Measurements from ENCODE around the gene PARVG. TPM values are rescaled to one million over a fixed set of nuclear protein-coding genes. Genes with fewer than 3 reads are reported as not detected.
A peak's percentile ranks its signal among the peaks of the same experiment; 100 is the strongest.

Gene PARVG
- total RNA-seq, 4 donors from 2014 or later, result 5.0 to 25.3 (median 8.4) TPM

DNA sequence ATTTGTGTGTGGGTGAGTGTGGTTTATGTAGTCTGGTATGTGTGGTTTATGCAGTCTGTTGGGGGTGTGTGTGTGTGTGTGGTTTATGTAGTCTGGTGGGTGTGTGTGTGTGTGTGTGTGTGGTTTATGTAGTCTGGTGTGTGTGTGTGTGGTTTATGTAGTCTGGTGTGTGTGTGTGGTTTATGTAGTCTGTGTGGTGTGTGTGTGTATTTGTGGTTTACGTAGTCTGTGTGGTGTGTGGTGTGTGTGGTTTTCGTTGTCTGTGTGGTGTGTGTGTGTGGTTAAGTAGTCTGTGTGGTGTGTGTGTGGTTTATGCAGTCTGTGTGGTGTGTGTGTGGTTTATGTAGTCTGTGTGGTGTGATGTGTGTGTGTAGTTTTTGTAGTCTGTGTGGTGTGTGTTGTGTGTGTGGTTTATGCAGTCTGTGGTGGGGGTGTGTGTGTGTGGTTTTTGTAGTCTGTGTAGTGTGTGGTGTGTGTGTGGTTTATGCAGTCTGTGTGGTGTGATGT is 26.2 kb upstream of the PARVG start:
- Histone ChIP-seq H3K27me3 (no peaks in the 10 kb centered on the region), H3K27ac (no peak overlapping the region), H3K36me3 (no peaks in the 10 kb centered on the region), H3K4me3 (no peak overlapping the region), H3K9me3 (no peaks in the 10 kb centered on the region), H3K4me1 (no peaks in the 10 kb centered on the region)
- intact Hi-C loops (cut with DNase I; ENCODE audit: low total_unique reads), result no loop called here
- TF ChIP-seq, protein P1, sequence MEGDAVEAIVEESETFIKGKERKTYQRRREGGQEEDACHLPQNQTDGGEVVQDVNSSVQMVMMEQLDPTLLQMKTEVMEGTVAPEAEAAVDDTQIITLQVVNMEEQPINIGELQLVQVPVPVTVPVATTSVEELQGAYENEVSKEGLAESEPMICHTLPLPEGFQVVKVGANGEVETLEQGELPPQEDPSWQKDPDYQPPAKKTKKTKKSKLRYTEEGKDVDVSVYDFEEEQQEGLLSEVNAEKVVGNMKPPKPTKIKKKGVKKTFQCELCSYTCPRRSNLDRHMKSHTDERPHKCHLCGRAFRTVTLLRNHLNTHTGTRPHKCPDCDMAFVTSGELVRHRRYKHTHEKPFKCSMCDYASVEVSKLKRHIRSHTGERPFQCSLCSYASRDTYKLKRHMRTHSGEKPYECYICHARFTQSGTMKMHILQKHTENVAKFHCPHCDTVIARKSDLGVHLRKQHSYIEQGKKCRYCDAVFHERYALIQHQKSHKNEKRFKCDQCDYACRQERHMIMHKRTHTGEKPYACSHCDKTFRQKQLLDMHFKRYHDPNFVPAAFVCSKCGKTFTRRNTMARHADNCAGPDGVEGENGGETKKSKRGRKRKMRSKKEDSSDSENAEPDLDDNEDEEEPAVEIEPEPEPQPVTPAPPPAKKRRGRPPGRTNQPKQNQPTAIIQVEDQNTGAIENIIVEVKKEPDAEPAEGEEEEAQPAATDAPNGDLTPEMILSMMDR (IDR thresholded peaks at IDR 0.05), result no peak
- no peak for TF ChIP-seq POLR2A (IDR thresholded peaks at IDR 0.05)
- DNase-seq, result no peak

DNA sequence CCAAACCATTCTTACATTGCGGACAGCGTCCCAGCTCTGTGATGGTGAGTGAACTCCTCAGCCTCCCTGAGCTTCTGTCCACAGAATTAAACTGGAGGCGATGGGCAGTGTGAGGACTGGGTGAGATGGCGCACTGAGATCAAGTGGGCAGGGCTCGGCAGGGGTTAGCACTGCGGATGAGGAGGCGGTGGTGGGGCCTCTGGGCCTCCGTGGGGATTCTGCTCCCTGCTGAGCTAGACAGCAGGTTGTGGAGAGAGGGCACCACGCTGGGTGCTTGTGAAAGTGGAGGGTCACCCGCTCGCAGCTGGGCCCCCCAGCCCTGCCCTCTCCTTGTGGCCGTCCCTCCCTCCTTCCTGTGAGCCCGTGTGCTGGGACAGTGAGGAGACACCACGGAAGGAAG is 25.6 kb upstream of the PARVG start:
- no peaks in the 10 kb centered on the region for H3K27me3 ChIP-seq
- H3K27ac ChIP-seq, result no peak overlapping the region
- TF ChIP-seq, protein P1 (IDR thresholded peaks at IDR 0.05), result no peak
- TF ChIP-seq POLR2A (IDR thresholded peaks at IDR 0.05), result no peak
- H3K4me3 ChIP-seq, result no peak overlapping the region
- H3K36me3 ChIP-seq, result no peaks in the 10 kb centered on the region
- no peak for DNase-seq
- H3K9me3 ChIP-seq, result no peaks in the 10 kb centered on the region
- H3K4me1 ChIP-seq, result no peaks in the 10 kb centered on the region
- intact Hi-C loops (cut with DNase I; ENCODE audit: low total_unique reads), result no loop called here

DNA sequence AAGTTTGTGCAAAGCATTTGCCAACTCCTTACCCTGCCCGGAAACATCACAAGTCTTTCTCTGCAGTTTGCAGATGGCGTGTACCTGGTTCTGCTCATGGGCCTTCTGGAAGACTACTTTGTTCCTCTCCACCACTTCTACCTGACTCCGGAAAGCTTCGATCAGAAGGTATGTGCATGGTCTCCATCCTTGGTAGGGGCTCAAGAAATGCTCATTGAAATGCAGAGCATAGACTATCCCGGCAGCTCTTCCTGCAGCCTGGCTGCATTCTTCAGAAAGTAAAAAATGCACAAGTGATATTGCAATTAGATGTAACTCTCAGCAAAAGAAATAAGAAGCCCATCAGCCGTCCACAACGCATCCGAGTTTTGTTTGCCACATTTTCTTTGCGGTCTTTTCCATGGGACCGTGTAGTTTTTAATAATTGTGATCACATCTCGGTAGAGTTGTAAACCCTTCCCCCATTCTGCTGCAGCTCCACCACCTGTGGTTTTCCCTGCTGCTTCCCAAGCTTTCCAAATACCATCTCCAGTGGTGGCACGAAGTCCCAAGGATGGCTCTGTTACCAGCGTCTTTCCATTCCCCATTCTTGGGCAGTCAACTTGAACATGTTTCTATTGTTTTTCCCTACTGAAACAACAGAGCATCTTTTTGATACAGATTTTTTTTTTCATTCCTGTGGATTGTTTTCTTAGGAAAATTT is 22.7 kb upstream of the PARVG start:
- Histone ChIP-seq H3K9me3 (no peaks in the 10 kb centered on the region), H3K36me3 (no peaks in the 10 kb centered on the region), H3K27me3 (no peaks in the 10 kb centered on the region), H3K4me3 (no peak overlapping the region), H3K27ac (peak overlapping the region; percentile 55 to 61), H3K4me1 (no peaks in the 10 kb centered on the region)
- DNase-seq, result no peak
- TF ChIP-seq POLR2A (IDR thresholded peaks at IDR 0.05), result no peak
- TF ChIP-seq, protein P1 (IDR thresholded peaks at IDR 0.05), result no peak
- intact Hi-C loops (cut with DNase I; ENCODE audit: low total_unique reads), result no loop called here

DNA sequence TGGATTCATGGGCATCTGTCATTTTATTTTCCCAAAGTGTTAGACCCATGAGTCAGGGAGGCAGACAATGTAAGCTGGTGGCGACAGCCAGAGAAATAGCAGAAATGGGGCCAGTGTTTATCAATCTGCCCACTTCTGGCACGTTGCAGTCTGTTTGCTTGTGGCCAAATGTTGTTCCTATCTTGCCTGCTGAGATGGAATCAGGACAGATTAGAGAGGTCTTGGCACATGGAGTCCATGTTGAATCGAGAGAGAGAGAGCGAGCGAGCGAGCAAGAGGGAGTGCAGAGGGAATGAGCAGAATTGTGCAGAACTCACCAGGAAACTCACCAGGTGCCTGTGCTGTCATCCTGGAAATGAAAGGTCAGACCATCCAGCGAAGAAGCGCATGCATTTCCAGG is 21.9 kb upstream of the PARVG start:
- peak overlapping the region; percentile 55 to 61 for H3K27ac ChIP-seq
- DNase-seq, result no peak
- H3K27me3 ChIP-seq, result no peaks in the 10 kb centered on the region
- H3K9me3 ChIP-seq, result no peaks in the 10 kb centered on the region
- TF ChIP-seq, protein P1 (IDR thresholded peaks at IDR 0.05), result no peak
- TF ChIP-seq POLR2A (IDR thresholded peaks at IDR 0.05), result no peak
- H3K4me1 ChIP-seq, result no peaks in the 10 kb centered on the region
- no peak overlapping the region for H3K4me3 ChIP-seq
- intact Hi-C loops (cut with DNase I; ENCODE audit: low total_unique reads), result no loop called here
- H3K36me3 ChIP-seq, result no peaks in the 10 kb centered on the region

DNA sequence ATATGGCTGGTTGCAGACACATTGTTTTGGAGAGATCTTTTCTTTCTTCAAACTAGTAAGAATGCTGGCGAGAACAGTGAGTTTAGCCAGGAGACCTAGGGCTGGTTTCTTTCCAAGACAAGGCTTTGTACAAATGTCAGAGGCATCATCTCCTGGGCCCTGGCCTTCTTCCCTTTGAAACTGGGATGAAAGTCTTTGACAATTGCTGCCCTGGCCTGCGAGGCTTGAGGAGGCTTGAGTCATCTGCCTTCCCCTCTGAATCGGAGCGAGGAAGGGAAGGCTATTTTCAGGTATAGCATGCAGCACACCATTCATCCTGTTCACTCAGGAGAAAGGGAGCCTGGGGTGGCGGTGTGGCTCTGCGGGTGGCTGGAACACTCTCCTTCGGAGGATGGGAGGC is 21.5 kb upstream of the PARVG start:
- TF ChIP-seq POLR2A (IDR thresholded peaks at IDR 0.05), result no peak
- Histone ChIP-seq H3K9me3 (no peaks in the 10 kb centered on the region), H3K36me3 (no peaks in the 10 kb centered on the region), H3K27ac (peak overlapping the region; percentile 55 to 61), H3K4me1 (no peaks in the 10 kb centered on the region), H3K4me3 (no peak overlapping the region), H3K27me3 (no peaks in the 10 kb centered on the region)
- peak in 1 of 2 donors; percentile 52 for DNase-seq
- intact Hi-C loops (cut with DNase I; ENCODE audit: low total_unique reads), result no loop called here

All from uterus (tissue), 4 donors.